NCI-H128 (cell line): ENCODE results near the gene NEURL3.
"Not testable (repeated sequence)": the region's sequence is repeated elsewhere in the genome, so short reads cannot be mapped to it uniquely, and the experiment has no call there.

Experiments used
- DNase-seq: peaks from one replicate; lab custom pipeline; 2025; ENCODE audit not compliant: unreplicated experiment; lab: John Stamatoyannopoulos, UW

NEURL3 gene, protein sequence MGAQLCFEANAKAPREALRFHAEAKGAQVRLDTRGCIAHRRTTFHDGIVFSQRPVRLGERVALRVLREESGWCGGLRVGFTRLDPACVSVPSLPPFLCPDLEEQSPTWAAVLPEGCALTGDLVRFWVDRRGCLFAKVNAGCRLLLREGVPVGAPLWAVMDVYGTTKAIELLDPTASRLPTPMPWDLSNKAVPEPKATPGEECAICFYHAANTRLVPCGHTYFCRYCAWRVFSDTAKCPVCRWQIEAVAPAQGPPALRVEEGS

DNA sequence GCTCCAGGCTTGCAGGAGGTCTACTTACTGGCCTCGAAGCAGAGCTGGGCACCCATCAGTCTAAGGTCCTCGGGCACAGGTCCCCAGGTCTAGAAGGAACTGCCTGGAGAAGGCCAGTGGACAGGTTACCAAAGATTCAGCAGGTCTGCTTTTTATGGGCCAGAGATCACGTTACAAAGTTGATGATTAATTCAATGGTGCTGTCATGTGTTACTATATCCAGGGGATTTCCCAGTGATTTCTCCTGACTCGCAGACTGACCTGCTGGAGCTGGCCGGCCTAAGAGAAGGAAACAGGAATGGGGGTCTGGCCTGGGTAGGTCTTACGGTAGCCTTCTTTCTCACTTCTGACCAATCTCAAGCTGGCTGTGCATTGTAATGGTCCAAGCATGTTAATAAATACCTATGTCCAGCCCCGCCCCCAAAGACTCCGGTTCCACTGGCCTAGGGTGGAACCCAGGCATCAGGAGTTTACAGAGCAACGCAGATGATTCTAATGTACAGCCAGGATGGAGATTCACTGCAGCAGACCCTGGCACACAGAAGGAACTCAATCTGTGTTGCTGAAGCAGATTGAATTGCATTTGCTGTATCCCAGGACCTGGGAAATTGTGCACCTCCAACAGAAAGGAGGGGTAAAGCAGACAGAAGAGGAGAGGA, at the start of gene NEURL3:
TSS of gene NEURL3 (minus strand) at position 127 of the 659 bp plus-strand sequence. CDS start at position 56, 71 bp downstream.
- DNase-seq: no peak

DNA sequence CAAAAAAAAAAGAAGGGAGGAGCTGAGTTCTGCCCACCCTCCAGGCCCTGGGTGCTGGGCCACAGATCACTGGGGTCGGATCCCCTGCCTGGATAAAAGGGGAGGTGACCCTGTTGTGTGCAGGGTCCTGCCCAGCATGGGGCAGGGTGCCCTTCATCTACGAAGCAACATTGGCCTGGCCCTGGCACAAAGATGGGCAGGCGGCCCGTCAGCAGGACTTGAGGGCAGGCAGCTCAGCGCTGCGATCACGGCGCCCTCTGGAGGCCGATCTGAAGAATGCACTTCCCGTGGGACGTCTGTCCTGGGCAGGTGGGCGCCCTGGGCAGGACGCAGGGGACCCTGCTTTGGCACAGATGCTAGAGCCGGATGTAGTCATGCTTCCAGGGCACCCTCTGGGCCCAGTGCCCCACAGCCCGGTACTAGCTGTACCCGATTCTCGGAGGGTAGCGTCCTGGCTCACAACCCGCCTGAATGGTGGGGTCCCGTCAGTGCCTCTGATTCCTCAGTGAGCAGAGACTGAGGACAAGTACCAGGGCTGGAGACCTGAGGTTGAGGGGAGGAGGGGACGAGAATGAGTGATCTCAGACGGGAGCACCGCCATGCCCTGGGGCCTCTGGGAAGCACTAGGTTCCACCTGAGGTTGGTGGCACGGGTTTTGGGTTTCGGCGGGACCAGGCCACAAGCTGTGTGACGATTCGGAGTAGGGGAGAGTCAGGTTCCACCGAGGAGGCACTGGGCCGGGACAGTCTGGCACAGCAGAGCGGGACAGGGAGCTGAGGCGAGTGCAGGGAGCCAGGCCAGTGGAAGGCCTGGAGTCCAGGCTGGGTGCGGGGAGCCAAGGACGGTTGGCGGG, 49.4 kb upstream of the NEURL3 start:
- no peak for DNase-seq

DNA sequence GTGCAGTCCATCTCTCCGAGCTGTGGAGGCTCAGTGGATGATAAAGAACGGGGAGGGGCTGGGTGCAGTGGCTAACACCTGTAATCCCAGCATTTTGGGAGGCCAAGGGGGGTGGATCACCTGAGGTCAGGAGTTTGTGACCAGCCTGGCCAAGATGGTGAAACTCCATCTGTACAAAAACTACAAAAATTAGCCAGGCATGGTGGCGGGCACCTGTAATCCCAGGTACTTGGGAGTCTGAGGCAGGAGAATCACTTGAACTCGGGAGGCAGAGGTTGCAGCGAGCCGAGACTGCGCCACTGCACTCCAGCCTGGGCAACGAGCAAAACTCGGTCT, 48.8 kb upstream of the NEURL3 start:
- DNase-seq: not testable (repeated sequence)

DNA sequence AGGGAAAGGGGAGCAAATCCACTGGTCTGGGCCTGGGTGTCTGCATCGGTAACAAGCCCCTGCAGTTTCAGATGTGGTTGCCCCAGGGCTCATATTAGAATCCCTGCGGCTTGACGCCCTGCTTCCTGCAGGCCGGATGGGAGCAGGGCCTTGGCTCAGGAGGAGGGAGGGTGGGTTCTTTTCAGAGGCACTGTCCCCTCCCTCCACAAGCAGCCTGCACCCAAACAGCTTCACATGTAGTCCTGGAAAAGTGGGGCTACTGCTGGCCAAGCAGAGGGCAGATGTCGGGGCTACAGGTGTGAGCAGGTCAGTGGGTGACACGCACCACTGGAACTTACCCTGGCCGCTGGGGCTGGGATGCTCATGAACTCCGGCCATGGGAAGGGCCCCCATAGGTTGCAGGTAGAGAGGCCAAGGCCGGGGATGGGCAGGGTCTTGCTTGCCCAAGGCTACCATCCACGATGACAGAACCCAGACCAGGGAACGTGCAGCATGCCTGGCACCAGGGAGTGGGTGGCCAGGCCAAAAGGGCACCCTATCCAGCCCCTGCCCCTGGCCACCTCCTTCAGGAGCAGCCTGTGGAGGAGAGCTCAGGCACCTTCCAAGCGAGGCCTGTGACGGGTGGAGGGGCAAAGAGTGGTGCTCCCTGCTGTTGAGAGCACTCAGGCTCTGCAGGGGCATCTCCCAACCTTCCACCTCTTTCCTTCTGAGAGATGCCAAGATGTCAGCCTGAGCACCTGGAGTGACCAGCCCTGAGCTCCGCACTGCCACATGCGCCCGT, 48.2 kb upstream of the NEURL3 start:
- no peak for DNase-seq

DNA sequence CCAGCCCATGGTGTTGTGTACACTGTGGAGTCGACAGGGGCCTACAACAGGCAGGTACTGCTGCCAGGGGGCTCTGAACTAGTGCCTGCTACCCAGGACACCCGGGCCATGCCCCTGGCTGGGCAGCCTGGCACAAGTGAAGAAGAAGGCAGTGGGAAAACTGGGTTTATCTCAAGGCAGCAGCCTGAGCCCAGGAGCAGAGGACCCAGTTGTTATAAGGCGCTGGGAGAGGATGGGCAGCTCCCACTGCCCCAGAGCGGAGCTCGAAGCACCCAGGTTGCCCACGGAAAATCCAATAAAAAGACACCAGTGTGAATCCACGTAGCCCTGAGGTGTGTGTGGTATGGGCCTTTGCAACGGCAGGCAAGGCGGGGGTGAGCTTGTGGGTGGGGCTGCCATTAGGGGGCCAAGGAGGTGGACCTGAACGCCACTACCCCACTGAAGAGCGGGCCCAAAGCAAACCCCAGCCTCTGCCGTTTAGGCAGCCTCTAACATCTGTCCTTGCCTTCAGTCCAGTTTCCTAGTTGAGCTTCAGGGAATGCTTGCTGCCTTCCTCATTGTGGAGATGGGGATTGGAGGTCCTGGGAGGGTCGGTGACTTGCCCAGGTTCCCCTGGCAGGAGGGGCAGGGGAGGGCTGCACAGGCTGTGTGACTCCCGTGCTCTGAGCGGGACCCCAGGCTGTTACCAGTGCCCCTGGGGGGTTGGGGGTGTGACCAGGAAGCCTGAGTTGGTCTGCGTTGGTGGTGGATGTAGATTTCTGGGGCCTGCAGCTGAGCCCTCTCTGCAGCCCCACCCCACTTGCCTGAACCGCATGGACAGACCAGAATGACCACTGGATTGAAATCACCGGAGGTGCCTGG, 47.4 kb upstream of the NEURL3 start:
- no peak for DNase-seq

DNA sequence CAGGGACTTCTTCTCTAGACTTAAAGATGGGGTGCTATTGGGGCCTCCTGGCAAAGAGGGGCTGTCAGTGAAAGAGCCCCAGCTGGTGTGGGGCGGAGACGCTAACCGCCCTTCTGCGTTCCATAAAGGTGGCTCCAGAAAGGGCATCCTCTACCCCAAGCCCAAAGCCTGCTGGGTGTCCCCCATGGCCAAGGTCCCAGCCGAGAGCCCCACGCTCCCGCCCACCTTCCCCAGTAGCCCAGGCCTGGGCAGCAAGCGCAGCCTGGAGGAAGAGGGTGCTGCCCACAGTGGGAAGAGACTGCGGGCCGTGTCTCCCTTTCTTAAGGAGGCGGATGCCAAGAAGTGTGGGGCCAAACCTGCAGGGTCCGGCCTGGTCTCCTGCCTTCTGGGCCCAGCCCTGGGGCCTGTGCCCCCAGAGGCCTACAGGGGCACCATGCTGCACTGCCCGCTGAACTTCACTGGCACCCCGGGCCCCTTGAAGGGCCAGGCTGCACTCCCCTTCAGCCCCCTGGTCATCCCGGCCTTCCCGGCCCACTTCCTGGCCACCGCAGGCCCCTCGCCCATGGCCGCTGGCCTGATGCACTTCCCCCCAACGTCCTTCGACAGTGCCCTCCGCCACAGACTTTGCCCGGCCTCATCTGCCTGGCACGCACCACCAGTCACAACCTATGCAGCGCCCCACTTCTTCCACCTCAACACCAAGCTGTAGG, 46.6 kb upstream of the NEURL3 start:
- DNase-seq: no peak

DNA sequence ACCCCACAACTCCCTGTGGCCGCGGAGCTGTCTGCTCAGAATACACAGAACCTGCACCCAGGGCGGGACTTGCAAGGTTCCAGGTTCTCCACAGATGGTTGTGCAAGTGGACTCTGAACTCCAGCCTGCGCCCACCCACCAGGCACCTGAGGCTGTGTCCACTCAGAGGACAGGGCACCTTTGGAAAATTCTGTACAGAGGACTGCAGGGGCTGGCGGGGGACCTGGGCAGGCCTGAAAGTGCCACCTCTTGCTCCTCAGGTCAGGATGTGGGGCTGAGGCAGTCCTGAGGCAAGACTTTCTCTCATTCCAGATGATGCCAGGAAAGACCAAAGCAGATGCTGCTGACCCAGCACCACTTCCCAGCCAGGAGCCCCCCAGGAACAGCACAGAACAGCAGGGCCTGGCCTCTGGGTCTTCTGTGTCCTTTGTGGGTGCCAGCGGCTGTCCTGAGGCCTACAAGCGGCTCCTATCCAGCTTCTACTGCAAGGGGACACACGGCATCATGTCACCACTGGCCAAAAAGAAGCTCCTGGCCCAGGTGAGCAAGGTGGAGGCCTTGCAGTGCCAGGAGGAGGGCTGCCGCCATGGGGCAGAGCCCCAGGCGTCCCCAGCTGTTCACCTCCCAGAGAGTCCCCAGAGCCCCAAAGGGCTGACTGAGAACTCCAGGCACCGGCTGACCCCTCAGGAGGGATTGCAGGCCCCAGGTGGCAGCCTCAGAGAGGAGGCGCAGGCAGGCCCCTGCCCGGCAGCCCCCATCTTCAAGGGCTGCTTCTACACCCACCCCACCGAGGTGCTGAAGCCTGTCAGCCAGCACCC, 45.8 kb upstream of the NEURL3 start:
- DNase-seq: no peak

DNA sequence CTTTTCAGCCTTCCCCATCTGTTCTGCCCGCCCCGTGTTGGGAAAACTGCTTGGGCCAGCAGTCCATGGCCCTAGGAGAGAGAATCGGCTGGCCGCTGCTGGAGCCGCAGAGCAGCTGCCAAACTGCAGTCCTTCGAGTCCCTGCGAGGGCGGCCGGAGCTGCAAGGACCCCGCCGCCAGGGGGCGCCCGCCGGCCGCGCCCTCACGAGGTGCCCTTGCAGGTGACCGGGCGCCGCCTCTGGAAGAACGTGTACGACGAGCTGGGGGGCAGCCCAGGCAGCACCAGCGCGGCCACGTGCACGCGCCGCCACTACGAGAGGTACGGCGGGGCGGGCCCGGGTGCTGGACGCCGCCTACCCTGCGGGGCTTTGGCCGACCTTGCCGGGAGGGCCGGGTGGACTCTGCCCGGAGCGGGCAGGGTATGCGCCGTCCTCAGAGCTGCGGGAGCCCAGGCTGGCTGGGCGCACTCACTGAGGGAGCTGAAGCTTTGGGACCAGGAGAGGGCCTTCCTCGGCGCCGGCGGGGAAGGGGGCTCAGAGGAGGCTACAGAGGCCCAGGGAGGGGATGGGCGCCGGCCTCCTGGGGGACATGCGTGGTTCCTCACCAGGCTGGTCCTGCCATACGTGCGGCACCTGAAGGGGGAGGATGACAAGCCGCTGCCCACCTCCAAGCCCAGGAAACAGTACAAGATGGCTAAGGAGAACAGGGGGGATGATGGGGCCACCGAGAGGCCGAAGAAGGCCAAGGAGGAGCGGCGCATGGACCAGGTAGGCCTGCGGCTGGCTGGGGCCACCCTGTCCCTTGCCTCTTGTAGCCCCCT, 45.0 kb upstream of the NEURL3 start:
- no peak for DNase-seq

DNA sequence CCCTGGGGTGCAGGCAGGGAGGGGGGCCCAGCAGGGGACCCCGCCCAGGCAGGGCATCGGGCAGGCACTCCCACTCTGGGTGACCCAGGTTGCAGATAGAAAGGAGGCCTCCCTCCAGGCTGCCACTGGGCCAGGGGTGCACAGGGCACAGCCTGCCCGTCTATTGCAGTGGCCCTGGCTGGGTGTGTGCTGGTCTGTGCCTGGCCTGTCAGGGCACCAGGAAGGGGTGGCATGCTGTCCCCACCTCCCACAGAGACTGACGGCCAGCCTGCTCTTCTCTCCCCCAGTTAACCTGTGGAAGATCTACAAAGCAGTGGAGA, 44.3 kb upstream of the NEURL3 start:
- no peak for DNase-seq

DNA sequence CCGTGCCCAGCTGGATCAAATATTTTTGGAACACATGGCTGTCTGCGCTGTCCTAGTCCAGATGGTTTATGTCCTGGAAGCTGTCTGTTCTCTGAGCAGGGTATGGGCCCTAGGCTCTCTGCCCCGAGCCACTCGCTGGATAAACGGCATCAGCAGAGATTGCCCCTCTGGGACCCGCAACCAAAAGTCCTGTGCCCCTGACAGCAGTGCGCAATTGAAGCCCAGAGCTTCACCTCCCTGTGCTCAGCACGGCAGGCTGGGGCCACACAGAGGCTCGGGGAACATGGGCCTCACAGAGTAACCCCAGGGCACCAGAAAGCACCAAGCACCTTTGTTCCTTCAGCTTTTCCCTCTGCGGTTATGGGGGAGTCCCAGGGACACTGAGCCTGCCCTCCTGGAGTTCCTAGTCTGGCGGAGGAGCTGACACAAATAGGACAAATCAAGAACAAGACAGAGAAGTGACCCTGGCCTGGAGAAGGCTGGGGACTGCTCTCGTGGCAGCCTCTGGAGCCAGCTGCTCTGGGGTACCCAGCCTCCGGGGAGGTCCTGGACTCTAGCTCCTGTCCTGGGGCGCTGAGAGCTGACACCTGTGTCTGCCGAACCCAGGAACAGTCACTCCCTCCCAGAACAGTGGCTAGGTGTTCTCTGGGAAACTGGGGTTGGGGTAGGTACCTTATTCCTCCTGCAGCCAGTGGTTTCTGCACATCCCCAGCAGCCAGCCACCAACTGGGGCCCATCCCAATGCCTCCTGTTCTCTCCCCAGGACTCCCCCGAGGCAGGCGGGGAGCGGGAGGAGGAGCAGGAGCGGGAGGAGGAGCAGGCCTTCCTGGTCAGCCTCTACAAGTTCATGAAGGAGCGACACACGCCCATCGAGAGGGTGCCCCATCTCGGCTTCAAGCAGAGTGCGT, 43.7 kb upstream of the NEURL3 start:
- DNase-seq: no peak

DNA sequence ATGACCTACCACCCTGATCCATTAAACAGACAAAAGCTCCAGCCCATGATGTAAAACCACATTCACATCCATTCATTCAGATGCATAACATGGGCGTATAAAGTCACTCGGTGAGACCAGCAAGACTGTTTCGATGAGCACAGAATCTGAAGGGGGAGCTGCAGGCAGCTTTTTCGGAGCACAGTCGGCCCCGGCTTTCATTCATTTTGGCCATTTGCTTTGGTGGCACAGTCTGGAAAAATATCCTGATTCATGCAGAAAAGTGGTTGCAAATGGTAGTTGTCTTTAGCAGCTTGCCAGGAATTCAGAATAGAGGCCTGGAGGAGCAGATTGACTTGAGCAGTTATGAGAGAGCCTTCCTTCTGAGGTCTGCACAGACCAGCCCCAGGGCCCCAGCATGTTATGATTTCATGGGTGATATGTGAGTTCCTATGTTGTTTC, 42.6 kb upstream of the NEURL3 start:
- no peak for DNase-seq

DNA sequence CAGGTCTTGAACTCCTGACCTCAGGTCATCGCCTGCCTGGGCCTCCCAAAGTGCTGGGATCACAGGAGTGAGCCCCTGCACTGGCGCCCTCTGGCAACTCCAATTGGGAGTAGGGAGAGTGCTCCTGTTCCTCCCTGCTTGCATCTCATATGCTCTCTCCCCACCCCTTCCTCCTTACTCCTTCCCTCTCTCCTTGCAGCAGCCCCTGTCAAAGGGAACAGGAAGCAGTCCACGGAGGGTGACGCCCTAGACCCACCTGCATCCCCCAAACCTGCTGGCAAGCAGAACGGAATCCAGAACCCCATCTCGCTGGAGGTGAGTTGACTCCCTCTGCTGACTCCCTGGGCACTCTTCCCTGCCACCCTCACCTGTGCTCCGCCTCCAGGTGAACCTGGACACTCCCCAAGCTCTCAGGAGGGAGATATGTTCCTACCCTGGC, 42.1 kb upstream of the NEURL3 start:
- DNase-seq: no peak

DNA sequence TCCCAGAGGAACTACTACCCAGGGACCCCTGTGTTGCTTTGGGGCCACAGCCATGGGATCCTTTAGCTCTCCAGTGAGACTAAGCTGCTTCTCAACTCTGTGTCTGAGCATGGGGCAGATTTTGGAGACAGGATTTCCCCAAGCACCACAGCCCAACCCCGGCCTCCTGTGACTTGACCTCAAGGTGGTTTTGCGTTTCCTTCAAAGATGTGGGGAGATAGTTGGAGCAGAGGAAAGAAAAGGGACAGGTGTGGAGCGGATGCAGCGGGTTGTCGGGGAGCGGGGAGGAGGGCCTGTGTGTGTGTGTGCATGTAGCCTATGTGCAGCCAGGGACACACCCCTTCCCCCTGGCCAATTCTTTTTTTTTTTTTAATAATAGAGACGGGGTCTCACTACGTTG, 41.6 kb upstream of the NEURL3 start:
- DNase-seq: no peak

DNA sequence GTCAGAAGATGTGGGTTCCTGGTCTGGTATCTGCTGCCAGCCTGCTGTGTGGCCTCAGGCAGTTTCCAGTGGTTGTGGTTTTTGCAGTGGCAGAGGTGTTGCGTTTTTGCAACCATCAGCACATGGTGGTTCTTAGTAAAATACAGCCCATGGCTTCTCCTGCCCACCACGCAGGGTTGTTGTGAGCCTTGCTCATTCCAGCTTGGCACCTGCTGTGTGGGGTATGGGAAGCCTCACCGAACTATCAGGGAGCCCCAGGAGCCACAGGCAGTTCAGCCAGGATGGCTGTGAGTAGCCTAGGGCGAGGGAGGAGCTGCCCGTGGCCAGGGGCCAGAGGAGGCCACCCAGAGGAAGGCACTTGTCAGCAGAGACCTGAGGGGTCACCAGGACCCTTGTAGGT, 41.2 kb upstream of the NEURL3 start:
- no peak for DNase-seq

DNA sequence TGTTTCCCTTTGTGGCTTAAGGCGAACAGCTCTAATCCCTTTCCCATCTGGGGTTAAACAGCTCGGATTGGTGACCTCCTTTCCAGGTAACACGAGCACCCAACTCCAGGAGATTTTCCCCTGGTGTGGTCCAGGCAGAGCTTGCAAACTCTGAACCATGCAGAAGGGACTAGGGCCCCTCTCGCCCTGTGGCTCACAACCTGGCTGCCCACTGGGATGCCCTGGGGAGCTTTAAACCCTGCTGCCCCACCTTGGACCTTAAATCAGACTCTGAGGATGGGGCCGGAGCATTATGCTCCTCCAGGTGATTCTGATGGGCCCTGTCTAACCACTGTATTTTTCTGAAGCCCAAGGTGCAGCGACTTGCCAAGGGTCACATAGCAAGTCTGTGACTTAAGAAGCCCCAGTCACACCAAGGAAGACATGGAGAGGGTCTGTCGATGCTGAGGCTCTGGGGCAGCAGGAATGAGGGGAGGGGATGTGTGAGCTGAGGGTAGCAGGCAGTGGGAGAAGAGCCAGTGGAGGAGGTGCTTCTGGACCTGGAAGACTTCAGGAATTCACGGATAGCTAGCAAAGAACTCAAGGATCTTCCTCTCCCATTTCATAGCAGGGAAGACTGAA, 37.3 kb upstream of the NEURL3 start:
- DNase-seq: no peak

DNA sequence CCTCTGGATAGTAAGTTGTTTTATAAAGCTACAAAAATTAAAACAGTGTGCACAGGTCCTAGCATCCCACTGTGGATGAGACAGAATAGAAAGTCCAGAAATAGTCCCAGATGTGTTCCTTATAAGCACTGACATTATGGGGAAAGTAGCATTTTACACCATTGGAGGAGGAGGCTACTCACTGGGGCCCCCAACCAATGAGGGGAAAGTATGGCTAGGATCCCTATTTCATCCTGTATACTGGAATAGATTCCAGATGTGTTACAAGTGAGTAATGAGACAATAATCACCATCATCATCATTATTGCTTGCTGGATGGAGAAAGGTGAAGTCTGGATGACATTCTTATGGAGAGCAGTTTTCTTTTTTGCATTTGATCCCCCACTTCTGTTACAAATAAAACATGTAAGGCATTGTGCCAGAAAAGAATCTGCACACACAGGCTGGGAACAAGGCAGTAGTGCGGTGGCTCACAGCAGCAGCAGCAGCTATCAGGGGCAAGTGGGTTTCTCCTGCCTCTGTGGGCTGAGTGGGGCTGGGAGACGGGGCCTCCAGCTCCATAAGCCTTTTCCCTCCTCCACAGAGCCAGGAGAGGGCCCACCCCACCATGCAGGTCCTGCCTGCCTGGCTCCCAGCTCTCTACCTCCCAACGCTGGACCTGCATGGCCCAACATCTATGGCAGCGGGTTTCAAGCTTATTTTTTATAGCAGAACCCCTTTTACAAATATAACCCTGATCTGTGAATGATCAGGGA, 36.4 kb upstream of the NEURL3 start:
- no peak for DNase-seq
